Osteoblast (primary cell): ENCODE data around the gene TFAP2B. TPM values are rescaled to one million over a fixed set of nuclear protein-coding genes. Genes with fewer than 3 reads are reported as not detected.

ENCODE experiments used
- DNase-seq: peaks from one replicate; pipeline ENCODE4 v3.0.0; 2011; ENCODE audit warnings: low spot score, mixed read lengths; ENCODE audit not compliant: insufficient read length; ENCODE audit errors: missing footprints
- H2AFZ ChIP-seq: 2 replicates; pipeline ENCODE4 v1.6.0; 2011; ENCODE audit warnings: mild to moderate bottlenecking, low read length
- H3K27ac ChIP-seq: 2 replicates; pipeline ENCODE4 v1.5.1; 2011; ENCODE audit warnings: mild to moderate bottlenecking, low read depth, low read length, moderate library complexity
- H3K27me3 ChIP-seq: 2 replicates; pipeline ENCODE4 v1.6.0; 2012; ENCODE audit warnings: mild to moderate bottlenecking, control low read depth, inconsistent platforms, low read length, moderate library complexity; ENCODE audit not compliant: insufficient read depth
- H3K36me3 ChIP-seq: 2 replicates; pipeline ENCODE4 v1.5.1; 2011; ENCODE audit warnings: mild to moderate bottlenecking, low read length, control low read depth, moderate library complexity; ENCODE audit not compliant: insufficient read depth
- H3K4me1 ChIP-seq: 2 replicates; pipeline ENCODE4 v1.5.1; 2011; ENCODE audit warnings: mild to moderate bottlenecking, low read length, control low read depth, moderate library complexity; ENCODE audit not compliant: insufficient read depth
- H3K4me2 ChIP-seq: 2 replicates; pipeline ENCODE4 v1.6.0; 2011; ENCODE audit warnings: mild to moderate bottlenecking, low read length; ENCODE audit not compliant: insufficient read depth
- H3K4me3 ChIP-seq: fragments of 200-600 bp; sonication (generic); 3 replicates; pipeline ENCODE4 v1.5.1; 2012; ENCODE audit warnings: mild to moderate bottlenecking, low read length, inconsistent platforms; ENCODE audit not compliant: insufficient read depth
- H3K79me2 ChIP-seq: 2 replicates; pipeline ENCODE4 v1.6.0; 2012; ENCODE audit warnings: mild to moderate bottlenecking, low read length, control low read depth, inconsistent platforms; ENCODE audit not compliant: insufficient read depth
- H3K9me3 ChIP-seq: 2 replicates; pipeline ENCODE4 v1.5.1; 2011; ENCODE audit warnings: low read depth, low read length, control low read depth
- H4K20me1 ChIP-seq: 2 replicates; pipeline ENCODE4 v1.6.0; 2012; ENCODE audit warnings: mild to moderate bottlenecking, low read length, control low read depth; ENCODE audit not compliant: insufficient read depth
- total RNA-seq: library from RNA; depleted of rRNA; stranded (reverse); fragments of >200 nt; gene quantifications from 2 replicates; pipeline ENCODE4 v1.2.3, GENCODE V29; 2012
- TF ChIP-seq, protein P1 (sequence below): IDR thresholded peaks from 2 replicates; pipeline ENCODE4 v1.5.1; 2011; ENCODE audit warnings: mild to moderate bottlenecking, low read depth, low read length, moderate library complexity; ENCODE audit errors: extremely low read depth

TFAP2B gene
- total RNA-seq, 1 donor = not detected

- H3K27me3 ChIP-seq = no peaks in the 10 kb centered on the region
- H2AFZ ChIP-seq = no peak overlapping the region
- DNase-seq = no peak
- TF ChIP-seq, protein P1, sequence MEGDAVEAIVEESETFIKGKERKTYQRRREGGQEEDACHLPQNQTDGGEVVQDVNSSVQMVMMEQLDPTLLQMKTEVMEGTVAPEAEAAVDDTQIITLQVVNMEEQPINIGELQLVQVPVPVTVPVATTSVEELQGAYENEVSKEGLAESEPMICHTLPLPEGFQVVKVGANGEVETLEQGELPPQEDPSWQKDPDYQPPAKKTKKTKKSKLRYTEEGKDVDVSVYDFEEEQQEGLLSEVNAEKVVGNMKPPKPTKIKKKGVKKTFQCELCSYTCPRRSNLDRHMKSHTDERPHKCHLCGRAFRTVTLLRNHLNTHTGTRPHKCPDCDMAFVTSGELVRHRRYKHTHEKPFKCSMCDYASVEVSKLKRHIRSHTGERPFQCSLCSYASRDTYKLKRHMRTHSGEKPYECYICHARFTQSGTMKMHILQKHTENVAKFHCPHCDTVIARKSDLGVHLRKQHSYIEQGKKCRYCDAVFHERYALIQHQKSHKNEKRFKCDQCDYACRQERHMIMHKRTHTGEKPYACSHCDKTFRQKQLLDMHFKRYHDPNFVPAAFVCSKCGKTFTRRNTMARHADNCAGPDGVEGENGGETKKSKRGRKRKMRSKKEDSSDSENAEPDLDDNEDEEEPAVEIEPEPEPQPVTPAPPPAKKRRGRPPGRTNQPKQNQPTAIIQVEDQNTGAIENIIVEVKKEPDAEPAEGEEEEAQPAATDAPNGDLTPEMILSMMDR = no peak
- no peaks in the 10 kb centered on the region for H3K9me3 ChIP-seq
- H3K4me3 ChIP-seq = no peak overlapping the region
- no peak overlapping the region for H3K4me2 ChIP-seq
- no peak overlapping the region for H3K27ac ChIP-seq
- H4K20me1 ChIP-seq = no peaks in the 10 kb centered on the region
- no peaks in the 10 kb centered on the region for H3K4me1 ChIP-seq
- H3K36me3 ChIP-seq = no peaks in the 10 kb centered on the region
- no peaks in the 10 kb centered on the region for H3K79me2 ChIP-seq
Observed at GRCh38 chr6:50890579-50890978, 71.9 kb downstream of the TFAP2B start.

GRCh38 chr6:50891290-50891689 is 72.6 kb downstream of the TFAP2B start:
- Histone ChIP-seq H3K79me2 (no peaks in the 10 kb centered on the region), H3K4me3 (no peak overlapping the region), H3K27me3 (no peaks in the 10 kb centered on the region), H3K4me1 (no peaks in the 10 kb centered on the region), H4K20me1 (no peaks in the 10 kb centered on the region), H2AFZ (no peak overlapping the region), H3K9me3 (no peaks in the 10 kb centered on the region), H3K4me2 (no peak overlapping the region), H3K27ac (no peak overlapping the region), H3K36me3 (no peaks in the 10 kb centered on the region)
- TF ChIP-seq, protein P1 = no peak
- DNase-seq = no peak

Other genes with a start within 250 kb of the TFAP2B start
- gene TFAP2D, start 105.3 kb upstream of the TFAP2B start, total RNA-seq = not detected in 2 replicates